ENCODE results near the gene APLP2.
"Not testable (repeated sequence)": the region's sequence is repeated elsewhere in the genome, so short reads cannot be mapped to it uniquely, and the experiment has no call there.

The APLP2 gene

DNA sequence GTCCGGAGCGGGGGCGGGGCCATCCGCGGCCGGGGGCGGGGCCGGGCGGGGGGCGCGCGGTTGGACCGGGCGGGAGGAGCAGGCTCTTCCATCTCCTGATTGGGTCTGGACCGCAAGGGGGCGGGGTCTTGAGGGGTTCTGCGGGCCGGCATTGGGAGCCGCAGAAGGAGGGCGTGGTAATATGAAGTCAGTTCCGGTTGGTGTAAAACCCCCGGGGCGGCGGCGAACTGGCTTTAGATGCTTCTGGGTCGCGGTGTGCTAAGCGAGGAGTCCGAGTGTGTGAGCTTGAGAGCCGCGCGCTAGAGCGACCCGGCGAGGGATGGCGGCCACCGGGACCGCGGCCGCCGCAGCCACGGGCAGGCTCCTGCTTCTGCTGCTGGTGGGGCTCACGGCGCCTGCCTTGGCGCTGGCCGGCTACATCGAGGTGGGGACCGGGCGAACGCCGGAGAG, at the start of gene APLP2:
TSS of gene APLP2 (plus strand) at position 236 of the 450 bp plus-strand sequence. CDS start at position 320, 84 bp downstream.
- peak; percentile 98 for DNase-seq

DNA sequence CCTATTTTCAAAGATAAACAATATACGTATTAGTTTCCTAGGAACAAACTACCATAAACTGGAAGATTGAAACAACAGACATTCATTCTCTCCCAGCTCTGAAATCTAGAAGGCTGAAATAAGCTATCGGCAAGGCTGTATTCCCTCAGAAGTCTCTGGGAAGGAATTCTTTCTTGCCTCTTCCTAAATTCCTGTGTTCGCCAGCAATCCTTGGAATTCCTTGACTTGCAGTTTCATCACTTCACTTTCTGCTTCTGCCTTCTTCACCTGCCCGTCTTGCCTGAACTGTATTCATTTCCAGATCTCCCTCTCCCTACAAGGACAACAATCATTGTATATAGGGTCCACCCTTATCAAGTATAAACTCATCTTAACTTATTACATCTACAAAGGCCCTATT, 49.4 kb upstream of the APLP2 start:
- no peak for DNase-seq

DNA sequence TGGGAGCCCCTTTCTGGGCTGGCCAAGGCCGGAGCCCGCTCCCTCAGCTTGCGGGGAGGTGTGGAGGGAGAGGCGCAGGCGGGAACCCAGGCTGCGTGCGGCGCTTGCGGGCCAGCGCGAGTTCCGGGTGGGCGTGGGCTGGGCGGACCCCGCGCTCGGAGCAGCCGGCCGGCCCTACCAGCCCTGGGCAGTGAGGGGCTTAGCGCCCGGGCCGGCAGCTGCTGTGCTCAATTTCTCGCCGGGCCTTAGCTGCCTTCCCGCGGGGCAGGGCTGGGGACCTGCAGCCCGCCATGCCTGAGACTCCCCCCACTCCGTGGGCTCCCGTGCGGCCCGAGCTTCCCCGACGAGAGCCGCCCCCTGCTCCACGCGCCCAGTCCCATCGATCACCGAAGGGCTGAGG, 48.1 kb upstream of the APLP2 start:
- not testable (repeated sequence) for DNase-seq

DNA sequence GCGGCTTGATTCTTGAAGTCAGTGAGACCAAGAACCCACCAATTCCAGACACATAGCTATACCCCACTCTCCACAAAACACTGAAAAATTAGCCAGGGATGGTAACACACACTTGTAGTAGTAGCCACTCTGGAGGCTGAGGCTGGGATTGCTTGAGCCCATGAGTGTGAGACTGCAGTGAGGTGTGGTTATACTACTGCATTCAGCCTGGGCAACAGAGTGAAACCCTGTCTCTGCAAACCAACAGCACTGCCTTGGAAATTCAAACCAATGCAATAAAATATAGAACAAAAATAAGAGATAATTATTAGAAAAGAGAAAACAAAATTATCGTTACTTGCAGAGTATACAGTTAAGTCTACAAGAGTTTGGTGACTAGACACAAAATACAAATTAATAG, 46.9 kb upstream of the APLP2 start:
- DNase-seq, result no peak

DNA sequence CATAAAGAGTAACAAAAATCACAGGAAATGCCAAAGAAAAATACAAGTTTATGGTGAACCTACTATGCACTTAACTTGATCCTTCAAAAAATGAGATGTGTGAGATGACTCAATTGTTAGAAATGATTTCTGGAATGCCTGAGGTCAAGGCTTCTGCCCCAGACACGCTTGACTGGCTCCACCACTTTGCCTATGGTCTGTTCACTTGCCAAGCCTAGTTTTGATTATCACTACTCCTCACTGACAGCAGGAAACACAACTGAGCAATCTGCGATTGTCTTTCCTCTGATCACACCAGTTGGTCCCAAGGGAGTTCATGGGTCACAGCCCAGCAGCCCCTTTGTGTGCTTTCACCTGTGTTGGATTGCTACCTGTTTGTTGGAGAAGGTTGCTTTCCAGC, 46.5 kb upstream of the APLP2 start:
- peak; percentile 15 for DNase-seq

DNA sequence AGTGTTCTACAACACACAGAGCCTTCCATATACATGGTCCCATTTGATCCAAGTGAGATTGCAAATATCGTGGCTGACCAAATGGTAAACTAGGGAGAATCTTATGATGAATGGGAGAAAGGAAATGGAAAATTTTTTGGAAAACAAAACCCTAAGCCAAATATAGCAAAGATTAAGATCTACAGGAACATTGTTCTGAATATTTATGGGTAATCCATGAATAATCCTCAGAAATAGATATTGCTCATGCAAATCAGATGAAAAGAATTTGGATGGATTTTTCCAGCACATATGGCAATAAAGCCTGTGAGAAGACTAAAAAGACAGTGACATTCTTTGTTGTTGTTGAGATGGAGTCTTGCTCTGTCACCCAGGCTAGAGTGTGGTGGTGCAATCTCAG, 45.3 kb upstream of the APLP2 start:
- DNase-seq, result no peak

DNA sequence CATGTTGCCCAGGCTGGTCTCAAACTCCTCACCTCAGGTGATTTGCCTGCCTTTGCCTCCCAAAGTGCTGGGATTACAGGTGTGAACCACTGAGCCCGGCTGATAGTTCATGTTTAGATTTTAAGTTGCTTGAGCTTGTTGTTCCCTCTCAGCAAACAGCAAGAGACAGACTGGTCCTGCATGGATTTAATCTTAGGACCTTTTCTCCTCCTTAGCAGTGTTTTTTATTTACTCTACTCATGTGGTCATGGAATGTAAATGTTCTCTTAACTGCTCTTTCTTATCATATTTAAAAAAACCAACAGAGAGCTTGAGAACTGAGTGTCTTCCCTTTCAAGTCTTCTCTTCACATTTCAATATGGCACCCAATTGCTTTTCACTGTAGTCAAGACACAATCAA, 44.3 kb upstream of the APLP2 start:
- no peak for DNase-seq

DNA sequence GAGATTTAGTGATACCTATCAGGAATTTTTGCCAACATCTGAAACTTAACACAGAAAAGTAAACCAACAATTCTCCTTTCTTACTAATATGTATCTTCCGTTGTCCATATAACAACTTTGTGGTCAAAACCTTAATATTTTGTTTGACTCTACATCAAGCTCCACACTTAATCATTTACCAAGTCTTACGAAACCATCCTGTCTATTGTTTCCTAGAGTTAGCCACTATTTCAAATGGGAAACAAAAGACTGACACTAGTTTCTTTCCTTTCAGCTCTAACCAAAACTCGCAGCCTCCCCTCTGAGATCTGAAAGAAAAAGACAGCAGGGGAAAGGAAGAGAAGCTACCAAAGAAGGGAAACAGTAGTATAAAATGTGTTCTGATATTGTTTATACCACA, 40.6 kb upstream of the APLP2 start:
- DNase-seq, result no peak

DNA sequence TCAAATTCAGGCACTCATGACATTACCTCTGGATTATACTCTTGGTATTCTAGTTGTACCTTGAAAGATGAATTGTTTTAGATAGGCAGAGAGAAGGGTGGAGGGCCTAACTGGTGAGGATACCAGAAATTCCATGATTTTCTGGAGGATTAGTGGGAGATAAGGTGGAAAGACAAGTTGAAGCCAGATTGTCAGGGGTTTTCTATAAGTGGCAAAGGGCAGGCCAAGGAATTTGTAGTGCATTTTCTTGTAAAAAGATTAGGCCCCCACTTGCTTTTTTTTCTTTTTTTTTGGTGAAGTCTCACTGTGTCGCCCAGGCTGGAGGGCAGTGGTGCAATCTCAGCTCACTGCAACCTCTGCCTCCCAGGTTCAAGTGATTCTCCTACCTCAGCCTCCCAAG, 38.6 kb upstream of the APLP2 start:
- no peak for DNase-seq

DNA sequence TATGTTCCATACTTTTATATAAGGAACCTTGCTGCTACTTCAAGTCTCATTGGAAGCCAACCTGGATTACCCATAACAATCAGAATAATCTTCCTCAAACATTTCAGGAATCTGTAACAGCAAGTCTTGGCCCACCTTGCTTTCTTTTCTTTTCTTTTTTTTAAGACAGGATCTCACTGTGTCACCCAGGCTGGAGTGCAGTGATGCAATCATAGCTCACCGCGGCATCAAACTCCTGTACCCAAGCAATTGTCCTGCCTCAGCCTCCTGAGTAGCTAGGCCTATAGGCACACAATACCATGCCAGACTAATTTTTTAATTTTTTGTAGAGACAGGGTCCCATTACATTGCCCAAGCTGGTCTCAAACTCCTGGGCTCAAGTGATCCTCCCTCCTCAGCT, 37.7 kb upstream of the APLP2 start:
- no peak for DNase-seq

DNA sequence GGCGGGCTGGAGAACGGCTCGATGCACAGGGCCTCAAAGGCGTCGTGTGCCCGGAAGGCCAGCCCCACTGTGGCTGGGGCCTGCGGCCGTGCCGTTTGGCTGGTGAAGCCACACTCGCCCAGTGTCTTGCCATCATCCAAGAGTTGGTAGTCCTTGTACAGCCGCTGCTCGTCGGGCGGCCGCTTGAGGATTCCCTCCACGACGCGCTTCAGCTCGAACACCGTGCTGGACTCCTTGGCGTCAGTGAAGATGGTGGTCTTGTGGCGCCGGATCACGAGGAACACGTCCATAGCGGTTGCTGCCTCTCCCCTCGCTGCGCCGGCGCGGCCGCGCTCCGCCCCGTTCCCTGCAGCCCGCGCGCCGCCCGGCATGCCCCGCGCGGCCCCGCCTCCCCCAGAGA, 36.8 kb upstream of the APLP2 start:
- no peak for DNase-seq

DNA sequence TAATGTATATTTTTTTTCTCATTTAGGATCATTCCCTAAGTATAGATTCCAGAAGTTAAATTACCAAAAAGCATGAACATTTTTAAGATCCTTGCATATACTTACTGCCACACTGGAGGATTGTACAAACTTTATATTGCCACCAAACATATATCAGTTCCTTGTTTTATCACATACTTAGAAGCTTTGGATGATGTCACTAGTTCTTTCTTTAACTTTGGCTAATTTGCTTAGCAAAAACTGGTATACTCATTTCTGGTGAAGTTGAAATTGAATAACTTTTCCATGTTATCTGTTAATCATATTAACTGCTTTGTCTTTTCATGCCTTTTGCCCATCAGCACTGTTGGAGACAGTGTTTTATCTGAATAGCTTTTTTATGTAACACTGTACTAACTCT, 35.5 kb upstream of the APLP2 start:
- no peak for DNase-seq

DNA sequence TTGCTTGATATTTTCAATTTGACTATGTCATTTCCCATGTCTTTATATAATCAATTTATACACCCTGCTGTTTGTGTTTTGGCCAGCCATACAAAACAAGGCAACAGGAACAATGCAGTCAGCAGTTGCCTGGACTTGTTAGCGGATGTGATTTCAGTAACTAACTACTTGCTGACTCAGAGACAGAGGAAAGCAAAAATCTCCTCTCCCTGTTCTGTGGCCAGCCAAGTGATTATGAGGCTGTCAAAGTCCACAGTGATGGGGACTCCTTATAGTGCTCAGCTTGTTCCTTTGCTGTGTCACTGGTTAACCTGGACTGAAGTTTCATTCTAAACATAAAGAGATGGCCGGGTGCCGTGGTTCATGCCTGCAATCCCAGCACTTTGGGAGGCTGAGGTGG, 32.6 kb upstream of the APLP2 start:
- no peak for DNase-seq

DNA sequence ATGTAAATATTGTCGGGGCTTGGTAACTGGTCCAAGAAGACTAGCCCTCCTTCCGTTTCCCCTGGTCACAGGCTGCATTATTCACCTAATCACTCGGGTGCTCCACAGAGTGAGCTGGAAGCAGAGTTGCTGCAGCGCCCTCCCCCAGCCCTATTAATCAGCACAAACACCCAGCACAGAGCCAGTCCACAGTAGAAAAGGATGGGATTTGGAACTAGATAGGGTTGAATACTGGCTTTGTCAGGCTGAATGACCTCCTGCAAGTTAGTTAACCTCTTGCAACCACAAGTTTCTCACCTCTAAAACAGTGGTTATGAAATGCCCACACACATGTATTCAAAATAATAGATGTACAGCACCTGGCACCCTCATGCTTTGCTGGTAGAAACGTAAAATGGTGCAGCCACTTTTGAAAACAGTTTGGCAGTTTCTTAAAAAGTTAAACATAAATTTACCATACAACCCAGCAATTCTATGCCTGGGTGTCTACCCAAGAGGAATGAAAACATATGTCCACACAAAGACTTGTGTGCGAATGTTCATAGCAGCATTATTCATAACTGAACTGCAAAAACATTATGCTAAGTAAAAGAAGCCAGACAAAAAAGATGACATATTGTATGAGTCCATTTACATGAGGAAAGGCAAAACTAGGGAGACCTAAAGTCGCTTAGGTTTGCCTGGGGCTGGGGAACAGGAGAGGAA, 31.7 kb upstream of the APLP2 start:
- no peak for DNase-seq

DNA sequence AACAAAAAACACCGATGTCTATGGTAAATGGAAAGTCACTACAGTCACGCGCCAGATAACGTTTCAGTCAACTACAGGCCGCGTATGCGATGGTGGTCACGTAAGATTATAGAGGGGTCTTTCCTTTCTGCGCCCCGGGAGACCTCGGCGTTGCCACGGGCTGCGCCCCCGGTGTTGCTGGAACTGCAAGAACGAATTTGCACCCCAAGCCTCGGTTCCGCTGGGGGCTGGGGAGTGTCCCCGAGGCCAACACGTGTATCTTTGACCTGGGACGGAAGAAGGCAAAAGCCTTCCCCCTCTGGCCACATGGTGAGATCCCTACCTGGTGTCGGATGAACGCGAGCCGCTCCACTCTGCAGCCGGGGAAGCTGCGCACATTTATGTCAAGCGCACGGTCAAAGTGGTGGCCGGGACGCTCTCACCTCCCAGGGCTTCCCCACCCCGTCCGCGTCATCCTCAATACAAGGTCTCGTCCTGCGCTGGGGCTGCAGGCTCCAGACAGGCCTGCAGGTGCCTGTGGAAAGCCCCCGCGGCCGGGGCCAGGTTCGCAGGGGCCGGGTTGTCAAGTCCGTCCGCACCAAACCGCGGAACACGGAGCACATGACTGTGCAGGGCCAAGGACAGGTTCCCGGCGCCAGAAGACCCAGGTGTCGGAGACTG, 29.3 kb upstream of the APLP2 start:
- no peak for DNase-seq

DNA sequence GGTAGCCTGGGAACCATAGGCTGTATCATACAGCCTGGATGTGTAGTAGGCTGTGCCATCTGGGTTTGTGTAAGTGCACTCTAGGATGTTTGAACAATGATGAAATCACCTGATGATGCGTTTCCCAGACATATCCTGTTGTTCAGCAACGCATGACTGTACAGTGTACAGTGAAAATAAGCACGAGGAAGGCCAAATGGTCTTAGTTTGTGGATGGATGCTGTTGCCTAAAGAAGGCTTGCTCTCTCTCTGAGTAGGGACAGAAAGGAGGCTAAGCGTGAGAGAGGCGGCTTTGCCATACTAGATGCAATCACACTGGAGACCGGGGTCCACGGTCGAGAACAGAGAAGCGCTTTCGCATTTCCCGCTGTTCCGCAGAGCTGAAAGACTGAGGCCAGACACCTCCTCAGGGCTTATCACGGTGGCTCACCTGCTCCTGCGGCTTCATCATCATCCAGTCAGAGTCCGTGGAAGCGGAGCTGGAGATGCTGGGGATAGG, 27.6 kb upstream of the APLP2 start:
- peak; percentile 28 for DNase-seq

DNA sequence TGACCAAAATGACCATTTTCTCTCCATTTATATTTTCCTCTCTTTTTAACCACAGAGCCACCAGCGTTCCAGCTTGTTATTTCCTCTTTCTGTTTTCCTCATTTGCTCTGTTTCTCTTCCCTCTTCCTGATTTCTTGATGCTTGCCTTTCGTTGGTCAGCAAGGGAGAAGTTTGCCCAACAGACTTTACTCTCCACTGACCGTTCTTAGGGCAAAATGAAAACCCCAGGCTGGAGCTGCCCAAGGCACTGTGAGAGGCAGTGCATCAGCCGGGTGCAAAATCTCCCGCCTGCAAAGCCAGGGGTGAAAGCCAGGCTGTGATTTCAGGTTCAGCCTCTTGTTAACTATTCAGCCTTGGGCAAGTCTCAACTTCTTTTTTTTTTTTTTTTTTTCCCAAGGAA, 26.1 kb upstream of the APLP2 start:
- DNase-seq, result no peak

DNA sequence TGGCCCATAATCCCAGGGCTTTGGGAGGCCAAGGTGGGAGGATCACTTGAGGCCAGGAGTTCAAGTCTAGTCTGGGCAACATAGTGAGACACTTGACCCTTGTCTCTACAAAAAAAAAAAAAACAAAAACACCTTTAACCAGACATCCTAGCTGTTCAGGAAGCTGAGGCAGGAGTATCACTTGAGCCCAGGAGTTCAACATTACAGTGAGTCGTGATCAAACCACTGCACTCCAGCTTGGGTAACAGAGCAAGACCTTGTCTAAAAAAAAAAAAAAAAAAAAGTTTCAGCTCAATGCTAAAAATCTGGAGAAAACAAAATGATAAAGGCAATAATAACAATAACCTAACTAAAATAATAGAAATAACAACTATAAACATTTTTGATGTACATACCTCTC, 22.6 kb upstream of the APLP2 start:
- DNase-seq, result no peak

DNA sequence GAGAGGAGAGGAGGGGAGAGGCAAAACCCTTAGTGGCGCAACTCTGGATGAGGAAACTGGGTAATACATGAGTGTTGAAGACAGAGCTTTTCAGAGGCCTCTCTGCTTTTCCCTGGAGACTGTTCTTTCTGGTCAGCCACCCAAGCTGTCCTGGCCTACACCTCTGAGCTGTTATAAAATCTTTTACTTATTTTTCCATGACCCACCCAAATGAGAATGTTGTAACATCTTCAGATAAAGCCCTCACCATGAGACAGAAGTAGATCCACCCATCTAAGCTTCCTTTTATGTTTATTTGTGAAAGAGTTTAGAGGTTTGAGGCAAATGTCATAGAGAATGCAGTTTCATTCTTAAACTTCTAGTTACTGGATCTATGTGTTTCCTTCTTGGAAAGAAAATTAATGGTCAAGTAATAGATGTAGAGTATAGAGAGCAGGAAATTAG, 20.3 kb upstream of the APLP2 start:
- DNase-seq, result no peak

DNA sequence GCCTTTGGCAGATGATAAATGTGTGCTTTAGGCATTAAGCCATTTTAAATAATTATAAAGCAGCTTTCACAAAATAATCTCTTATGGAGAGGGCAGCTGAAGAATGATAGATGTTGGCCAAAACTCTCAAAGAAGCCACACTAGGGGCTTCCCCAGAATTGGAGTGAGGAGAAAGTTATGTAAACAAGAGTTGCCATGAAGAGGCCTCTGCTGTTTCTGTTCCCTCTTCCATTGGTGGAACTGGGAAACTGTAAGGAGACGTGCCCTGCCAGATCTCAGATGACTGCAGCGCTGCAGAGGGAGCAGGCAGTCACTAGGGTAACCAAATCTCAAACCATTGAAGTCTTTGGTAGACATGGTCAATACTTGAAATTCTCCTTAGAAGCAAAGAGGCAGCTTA, 19.4 kb upstream of the APLP2 start:
- peak; percentile 24 for DNase-seq

DNA sequence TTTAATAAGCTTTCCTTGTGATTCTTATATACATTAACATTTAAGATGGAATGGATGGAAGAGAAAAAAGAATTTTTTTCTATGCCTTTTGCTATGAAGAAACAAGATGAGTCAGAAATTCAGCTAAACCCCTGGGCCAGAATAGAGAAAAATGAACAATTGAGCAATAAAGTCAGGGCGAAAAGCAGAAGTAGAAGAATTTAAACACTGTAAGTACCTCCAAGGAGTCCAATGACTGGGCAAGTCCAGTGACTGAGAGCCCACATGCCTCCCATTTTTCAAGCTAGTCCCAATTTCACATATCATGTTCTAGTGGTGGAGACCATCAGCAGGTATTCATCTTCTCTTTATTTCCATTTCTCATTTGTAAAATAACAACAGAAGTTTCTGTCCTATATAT, 18.6 kb upstream of the APLP2 start:
- peak; percentile 26 for DNase-seq

DNA sequence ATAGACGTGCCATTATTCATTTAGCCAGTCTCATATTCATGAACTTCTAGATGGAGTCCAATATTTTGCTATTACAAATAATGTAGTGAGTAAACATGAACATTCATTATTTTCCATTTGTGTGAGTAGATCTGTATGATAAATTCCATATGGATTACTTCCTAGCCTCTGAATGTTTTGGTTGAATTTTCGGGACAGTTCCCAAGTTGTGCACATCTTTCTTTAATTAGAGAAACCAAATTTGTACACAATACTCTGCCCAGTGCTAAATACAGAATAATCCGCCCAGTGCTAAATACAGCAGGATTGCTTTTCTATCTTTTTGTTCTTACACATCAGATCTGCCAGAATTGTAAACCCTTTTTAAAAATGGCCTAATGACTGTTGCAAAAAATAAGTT, 17.1 kb upstream of the APLP2 start:
- DNase-seq, result no peak

DNA sequence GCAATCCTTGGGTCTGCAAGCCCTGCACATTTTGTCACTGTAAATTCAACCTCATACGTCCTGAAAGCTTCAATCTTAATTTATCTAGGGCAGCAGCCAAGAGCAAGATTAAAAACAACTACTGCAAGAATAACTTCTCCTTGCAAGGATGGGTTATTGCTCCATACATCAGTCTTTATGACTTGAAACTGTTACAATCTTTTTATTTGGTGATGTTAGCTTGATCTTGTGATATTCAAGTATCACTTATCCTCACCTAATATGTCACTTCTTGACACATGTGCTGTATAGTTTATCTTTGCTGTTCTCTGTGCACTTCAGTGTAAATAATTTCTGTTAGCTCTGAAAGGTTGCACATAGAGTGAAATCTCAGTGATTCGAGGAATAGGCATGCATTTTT, 14.7 kb upstream of the APLP2 start:
- no peak for DNase-seq

DNA sequence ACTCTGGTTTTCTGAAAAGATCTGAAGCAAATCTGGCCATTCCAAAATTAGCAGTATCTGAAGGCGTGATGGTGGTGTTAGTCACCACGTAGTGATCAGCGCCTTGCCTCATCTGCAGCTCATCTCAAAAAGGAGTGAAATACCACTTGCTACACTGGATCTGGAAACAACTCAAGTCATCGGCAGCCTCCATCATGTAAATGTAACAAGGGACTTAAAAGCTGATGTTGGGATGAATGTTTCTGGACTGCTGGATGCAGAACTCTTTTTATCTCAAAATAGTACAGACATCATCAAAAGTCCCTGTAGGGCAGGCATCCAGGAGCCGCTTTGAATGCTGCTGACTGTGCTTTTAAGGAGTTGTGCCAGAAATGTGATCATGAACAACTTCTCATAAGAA, 14.1 kb upstream of the APLP2 start:
- no peak for DNase-seq

DNA sequence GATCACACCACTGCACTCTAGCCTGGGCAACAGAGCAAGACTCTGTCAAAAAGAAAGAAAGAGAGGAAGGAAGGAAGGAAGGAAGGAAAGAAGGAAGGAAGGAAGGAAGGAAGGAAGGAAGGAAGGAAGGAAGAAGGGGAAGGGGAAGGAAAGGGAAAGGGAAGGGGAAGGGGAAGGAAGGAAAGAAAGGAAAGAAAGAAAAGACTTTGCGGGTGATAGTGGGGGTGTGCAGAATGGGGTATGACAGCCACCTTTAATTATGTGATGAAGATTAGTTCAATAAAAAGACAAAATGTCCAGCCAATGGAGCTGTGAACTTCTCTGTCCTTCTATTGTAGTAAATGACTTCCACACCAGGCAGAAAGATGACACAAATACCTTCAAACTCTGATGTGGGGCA, 8.7 kb upstream of the APLP2 start:
- DNase-seq, result no peak
